Renal cortical epithelial cell (primary cell): ENCODE data around the gene MTF2. TPM values are rescaled to one million over a fixed set of nuclear protein-coding genes. Genes with fewer than 3 reads are reported as not detected.

Experiments
- DNase-seq: peaks from one replicate; pipeline ENCODE4 v3.0.0-alpha.2; 2011; ENCODE audit warnings: low read depth
- total RNA-seq: library from RNA; depleted of rRNA; stranded (reverse); fragments of >200 nt; gene quantifications from 2 replicates; pipeline ENCODE4 v1.2.3, GENCODE V29; 2014

MTF2 gene
- total RNA-seq, 1 donor from 2014 or later, result 43.7 TPM

- DNase-seq, result no peak
Measured at GRCh38 chr1:93186667-93187066, 107.6 kb downstream of the MTF2 start.

Other genes starting within 250 kb of the MTF2 start
- gene RPL5, start 247.2 kb upstream of the MTF2 start, total RNA-seq, result 826 and 1,085 TPM in 2 replicates
- gene DIPK1A, start 117.8 kb upstream of the MTF2 start, total RNA-seq, result 5.7 and 7.1 TPM in 2 replicates
- 103 and 134 TPM in 2 replicates for gene TMED5, start 101.1 kb downstream of the MTF2 start, total RNA-seq
- gene CCDC18, start 101.4 kb downstream of the MTF2 start, total RNA-seq, result 9.7 and 10.2 TPM in 2 replicates